Tibial nerve (tissue), 4 donors: ENCODE results near the gene UBA7.

Experiments
- EP300 ChIP-seq, 2 donors: sonication (generic); formaldehyde crosslinking; IDR thresholded peaks; one replicate each; pipeline ENCODE4 v1.6.1; 2017; ENCODE audit warnings: antibody characterized with exemption in 2 of 2, mild to moderate bottlenecking in 1 of 2
- POLR2A ChIP-seq, 2 donors: fragments of 450-650 bp; IDR thresholded peaks; one replicate each; pipeline ENCODE4 v1.6.1; 2017; ENCODE audit warnings: antibody characterized with exemption in 2 of 2, mild to moderate bottlenecking in 2 of 2, moderate library complexity in 2 of 2
- TF ChIP-seq, protein P1 (sequence below), 5 experiments: fragments of 200-600 bp in 3 of 5; fragments of 450-650 bp in 2 of 5; sonication (generic) in 3 of 5; IDR thresholded peaks; one replicate each; pipeline ENCODE4 v1.5.1; 2016 to 2019; ENCODE audit warnings: antibody characterized with exemption in 5 of 5, mild to moderate bottlenecking in 3 of 5, moderate library complexity in 2 of 5

DNA sequence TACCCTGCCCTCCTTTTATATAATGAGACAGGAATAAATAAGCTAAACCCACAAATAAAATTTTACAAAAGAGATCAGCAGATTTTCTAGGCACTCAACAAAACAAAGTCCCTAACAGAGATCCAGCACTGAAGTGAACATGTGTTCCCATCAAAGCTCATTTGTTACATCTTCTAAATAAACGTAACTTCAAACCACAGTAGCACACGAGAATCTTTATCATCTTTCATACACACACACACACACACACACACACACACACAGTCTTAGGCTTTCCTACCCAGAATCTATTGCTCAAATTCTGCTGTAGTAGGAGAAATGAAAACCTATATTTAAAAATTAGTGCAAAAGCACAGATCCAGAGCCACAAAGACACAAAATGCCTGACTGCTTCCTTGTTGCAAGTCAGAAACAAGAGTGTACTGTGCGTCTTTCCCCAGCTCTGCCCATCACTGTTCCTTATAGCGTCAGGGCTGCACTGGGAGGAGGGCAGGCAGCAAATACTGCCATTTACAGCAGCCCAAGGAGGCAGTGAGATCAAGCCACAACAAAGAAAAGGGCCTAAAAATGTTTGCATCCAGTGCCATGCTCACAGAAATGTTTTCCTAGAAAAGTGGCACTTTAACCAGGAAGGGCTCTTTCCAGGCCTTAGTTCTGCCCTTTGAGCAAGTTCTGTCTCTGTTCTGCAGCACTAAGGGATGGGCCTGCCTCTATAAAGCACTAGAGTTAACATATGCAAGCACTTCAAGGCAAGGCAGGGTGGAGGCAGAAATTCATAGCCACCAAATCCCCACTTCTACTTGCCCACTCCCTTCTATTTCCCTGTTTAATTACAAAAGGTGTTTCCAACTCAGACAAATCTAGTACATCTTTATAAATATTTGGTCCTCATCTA lies 33.4 kb downstream of the UBA7 start:
- TF ChIP-seq, protein P1, sequence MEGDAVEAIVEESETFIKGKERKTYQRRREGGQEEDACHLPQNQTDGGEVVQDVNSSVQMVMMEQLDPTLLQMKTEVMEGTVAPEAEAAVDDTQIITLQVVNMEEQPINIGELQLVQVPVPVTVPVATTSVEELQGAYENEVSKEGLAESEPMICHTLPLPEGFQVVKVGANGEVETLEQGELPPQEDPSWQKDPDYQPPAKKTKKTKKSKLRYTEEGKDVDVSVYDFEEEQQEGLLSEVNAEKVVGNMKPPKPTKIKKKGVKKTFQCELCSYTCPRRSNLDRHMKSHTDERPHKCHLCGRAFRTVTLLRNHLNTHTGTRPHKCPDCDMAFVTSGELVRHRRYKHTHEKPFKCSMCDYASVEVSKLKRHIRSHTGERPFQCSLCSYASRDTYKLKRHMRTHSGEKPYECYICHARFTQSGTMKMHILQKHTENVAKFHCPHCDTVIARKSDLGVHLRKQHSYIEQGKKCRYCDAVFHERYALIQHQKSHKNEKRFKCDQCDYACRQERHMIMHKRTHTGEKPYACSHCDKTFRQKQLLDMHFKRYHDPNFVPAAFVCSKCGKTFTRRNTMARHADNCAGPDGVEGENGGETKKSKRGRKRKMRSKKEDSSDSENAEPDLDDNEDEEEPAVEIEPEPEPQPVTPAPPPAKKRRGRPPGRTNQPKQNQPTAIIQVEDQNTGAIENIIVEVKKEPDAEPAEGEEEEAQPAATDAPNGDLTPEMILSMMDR (IDR thresholded peaks at IDR 0.05), result no peak
- no peak for TF ChIP-seq POLR2A (IDR thresholded peaks at IDR 0.05)
- TF ChIP-seq EP300 (IDR thresholded peaks at IDR 0.05), result no peak
